ENCODE results near the gene GRHL3.

DNA sequence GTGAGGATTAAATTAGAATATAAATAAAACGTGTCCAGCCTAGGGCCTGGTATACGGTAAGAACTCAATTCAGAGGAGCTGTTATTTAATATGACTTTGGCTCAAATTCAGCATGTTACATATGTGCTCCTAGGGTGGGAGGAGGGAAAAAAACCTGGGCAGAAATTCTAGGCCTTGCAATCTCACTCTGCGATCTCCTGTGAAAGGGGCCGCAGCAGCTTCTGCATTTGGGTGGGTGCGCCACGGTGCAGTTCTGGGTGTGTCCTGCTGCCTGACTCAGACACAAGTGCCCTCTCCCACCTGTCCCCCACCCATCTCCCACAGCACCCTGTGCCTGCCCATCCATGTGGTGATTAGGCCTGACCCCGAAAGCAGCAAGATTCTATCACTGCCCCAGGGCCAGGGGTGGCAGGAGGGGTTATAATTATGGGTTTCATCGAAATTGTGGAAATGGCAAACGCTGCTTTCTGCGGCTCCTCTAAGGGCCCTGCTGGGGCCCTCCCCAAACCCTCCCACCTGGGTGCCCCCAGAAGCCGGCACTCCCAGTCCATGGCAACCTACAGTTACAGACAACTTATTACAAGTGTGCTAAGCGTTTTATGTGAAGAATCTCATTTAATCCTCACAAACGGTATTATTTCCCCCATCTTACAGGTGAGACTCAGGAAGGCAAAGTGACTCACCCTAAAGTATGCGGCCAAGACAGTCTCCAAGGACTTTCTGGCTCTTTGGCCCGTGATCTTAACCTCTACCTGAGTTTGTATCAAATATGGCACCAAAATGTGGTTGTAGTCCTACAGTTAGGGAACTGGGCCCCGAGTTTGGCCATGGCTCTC lies 25.5 kb upstream of the GRHL3 start:
- TF ChIP-seq POLR2A (IDR thresholded peaks at IDR 0.05; ENCODE audit: low read depth, low read length) (no peak), POLR2AphosphoS5 (IDR thresholded peaks at IDR 0.05; ENCODE audit: low read depth, low read length) (no peak), SPI1 (IDR thresholded peaks at IDR 0.05; ENCODE audit: low read depth, low read length) (no peak), TAF1 (IDR thresholded peaks at IDR 0.05; ENCODE audit: low read depth, low read length) (no peak)

Measured in GM12891 (cell line).